Fibroblast of lung (primary cell): ENCODE data around the gene FBXW11. TPM values are rescaled to one million over a fixed set of nuclear protein-coding genes. Genes with fewer than 3 reads are reported as not detected.

Experiments used
- DNase-seq, 2 donors: peaks; one replicate each; pipeline versions ENCODE4 v3.0.0 to v3.0.0-alpha.2; 2010; ENCODE audit warnings: low read depth in 2 of 2
- H2AFZ ChIP-seq: 2 replicates; pipeline ENCODE4 v1.5.1; 2012; ENCODE audit warnings: low read length, control low read depth, inconsistent platforms
- H3K27ac ChIP-seq: 2 replicates; pipeline ENCODE4 v1.5.1; 2011; ENCODE audit warnings: low read length, control low read depth; ENCODE audit not compliant: insufficient read depth
- H3K27me3 ChIP-seq: 2 replicates; pipeline ENCODE4 v1.5.1; 2011; ENCODE audit warnings: mild to moderate bottlenecking, low read length; ENCODE audit not compliant: control insufficient read depth, insufficient read depth
- H3K36me3 ChIP-seq: 2 replicates; pipeline ENCODE4 v1.5.1; 2011; ENCODE audit warnings: low read length; ENCODE audit not compliant: control insufficient read depth, insufficient read depth
- H3K4me1 ChIP-seq: 2 replicates; pipeline ENCODE4 v1.5.1; 2011; ENCODE audit warnings: low read length; ENCODE audit not compliant: control insufficient read depth, insufficient read depth; ENCODE audit errors: extremely low read depth
- H3K4me2 ChIP-seq: 2 replicates; pipeline ENCODE4 v1.5.1; 2011; ENCODE audit warnings: low read length, control low read depth; ENCODE audit not compliant: insufficient read depth; ENCODE audit errors: extremely low read depth
- H3K4me3 ChIP-seq, 4 experiments: fragments of 200-600 bp in 1 of 4; sonication (generic) in 1 of 4; replicated peaks in 1 of 4; 2 replicates each; pipeline ENCODE4 v1.5.1; 2011 to 2016; ENCODE audit warnings: low read length in 4 of 4, low read depth in 3 of 4, mild to moderate bottlenecking in 3 of 4, control low read depth in 2 of 4, inconsistent platforms in 1 of 4, mixed read lengths in 1 of 4; ENCODE audit not compliant: insufficient read depth in 1 of 4; ENCODE audit errors: control extremely low read depth in 1 of 4
- H3K79me2 ChIP-seq: 2 replicates; pipeline ENCODE4 v1.5.1; 2012; ENCODE audit warnings: mild to moderate bottlenecking, low read length, inconsistent platforms; ENCODE audit not compliant: control insufficient read depth, insufficient read depth
- H3K9ac ChIP-seq: 2 replicates; pipeline ENCODE4 v1.5.1; 2011; ENCODE audit warnings: mild to moderate bottlenecking, low read length, control low read depth; ENCODE audit not compliant: insufficient read depth
- H3K9me3 ChIP-seq: 2 replicates; pipeline ENCODE4 v1.5.1; 2012; ENCODE audit warnings: low read depth, low read length; ENCODE audit not compliant: control insufficient read depth, insufficient read depth
- H4K20me1 ChIP-seq: 2 replicates; pipeline ENCODE4 v1.5.1; 2011; ENCODE audit warnings: low read length; ENCODE audit not compliant: control insufficient read depth, insufficient read depth; ENCODE audit errors: extremely low read depth
- EZH2 ChIP-seq: IDR thresholded peaks from 2 replicates; pipeline ENCODE4 v1.5.1; 2012; ENCODE audit warnings: low read length, control low read depth, mild to moderate bottlenecking; ENCODE audit errors: missing control alignments
- polyA plus RNA-seq, 2 donors: library from polyadenylated mRNA; depleted of rRNA in 1 of 2; stranded (reverse) in 1 of 2; unstranded in 1 of 2; fragments of >200 nt; gene quantifications; 2 replicates each; pipeline ENCODE4 v1.2.1, GENCODE V29; 2011 to 2012; ENCODE audit warnings: missing spikeins in 1 of 2
- total RNA-seq: library from RNA; depleted of rRNA; stranded (reverse); fragments of >200 nt; gene quantifications from 2 replicates; pipeline ENCODE4 v1.2.1, GENCODE V29; 2014
- TF ChIP-seq, protein P1 (sequence below), 2 donors: IDR thresholded peaks in 1 of 2; conservative IDR thresholded peaks in 1 of 2; 1 replicate in 1 of 2; 2 replicates in 1 of 2; pipeline ENCODE4 v1.5.1; 2011 to 2012; ENCODE audit warnings: low read length in 2 of 2, control low read depth in 1 of 2, inconsistent platforms in 1 of 2, low read depth in 1 of 2, mild to moderate bottlenecking in 1 of 2

The FBXW11 gene
- total and polyA plus RNA-seq, 2 donors (not counting 1 experiment from before 2014, with no cell fraction given), result 52.6 to 113 TPM

DNA sequence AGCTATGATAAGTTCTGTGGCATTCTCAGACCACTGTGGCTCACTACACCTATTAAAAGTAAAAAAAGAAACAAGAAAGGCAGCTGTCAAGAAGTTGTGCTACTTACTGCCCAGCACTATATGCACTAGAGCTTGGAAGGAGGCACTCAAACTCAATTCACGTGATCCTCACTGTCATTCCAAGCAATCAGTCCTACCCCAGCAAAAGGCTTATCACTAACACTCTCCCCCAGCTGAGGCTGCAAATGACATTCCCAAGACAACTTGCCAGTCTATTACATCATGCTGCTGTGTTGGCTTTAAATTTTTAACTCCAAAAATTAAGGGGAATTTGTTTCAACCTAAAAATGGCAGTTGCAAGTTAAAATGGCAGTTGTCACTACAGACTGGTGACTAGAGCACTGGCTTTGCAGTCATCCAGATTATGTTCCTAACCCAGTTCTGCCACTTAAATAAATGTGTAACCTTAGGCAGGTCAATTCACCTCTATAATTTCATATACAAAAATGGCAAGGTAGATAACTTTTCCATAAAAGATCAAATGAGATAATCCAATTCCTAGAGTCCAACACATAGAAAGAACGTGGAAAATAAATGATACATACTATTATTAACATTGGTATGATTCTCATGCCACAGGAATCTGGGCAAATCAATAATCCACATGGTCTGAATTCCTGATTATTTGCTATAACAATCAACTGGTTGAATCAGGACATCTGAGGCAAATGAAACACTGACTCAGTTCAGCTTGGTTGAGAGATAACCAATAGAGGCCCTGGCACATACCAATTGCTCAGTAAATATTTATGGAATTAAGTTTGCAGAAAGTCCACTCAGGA, 52.4 kb downstream of the FBXW11 start:
- Histone ChIP-seq H3K27me3 (no peaks in the 10 kb centered on the region), H3K4me1 (peaks cover 25% of the 10 kb centered on the region), H2AFZ (no peak overlapping the region), H3K79me2 (peaks cover 72% of the 10 kb centered on the region), H3K4me3 (peak overlapping the region in 3 of 4 experiments; percentile 9 to 16 (median 14)), H3K9ac (no peak overlapping the region), H3K36me3 (no peaks in the 10 kb centered on the region), H3K9me3 (no peaks in the 10 kb centered on the region), H3K27ac (peak overlapping the region; percentile 73), H3K4me2 (peak overlapping the region; percentile 89), H4K20me1 (no peaks in the 10 kb centered on the region)
- TF ChIP-seq, protein P1, sequence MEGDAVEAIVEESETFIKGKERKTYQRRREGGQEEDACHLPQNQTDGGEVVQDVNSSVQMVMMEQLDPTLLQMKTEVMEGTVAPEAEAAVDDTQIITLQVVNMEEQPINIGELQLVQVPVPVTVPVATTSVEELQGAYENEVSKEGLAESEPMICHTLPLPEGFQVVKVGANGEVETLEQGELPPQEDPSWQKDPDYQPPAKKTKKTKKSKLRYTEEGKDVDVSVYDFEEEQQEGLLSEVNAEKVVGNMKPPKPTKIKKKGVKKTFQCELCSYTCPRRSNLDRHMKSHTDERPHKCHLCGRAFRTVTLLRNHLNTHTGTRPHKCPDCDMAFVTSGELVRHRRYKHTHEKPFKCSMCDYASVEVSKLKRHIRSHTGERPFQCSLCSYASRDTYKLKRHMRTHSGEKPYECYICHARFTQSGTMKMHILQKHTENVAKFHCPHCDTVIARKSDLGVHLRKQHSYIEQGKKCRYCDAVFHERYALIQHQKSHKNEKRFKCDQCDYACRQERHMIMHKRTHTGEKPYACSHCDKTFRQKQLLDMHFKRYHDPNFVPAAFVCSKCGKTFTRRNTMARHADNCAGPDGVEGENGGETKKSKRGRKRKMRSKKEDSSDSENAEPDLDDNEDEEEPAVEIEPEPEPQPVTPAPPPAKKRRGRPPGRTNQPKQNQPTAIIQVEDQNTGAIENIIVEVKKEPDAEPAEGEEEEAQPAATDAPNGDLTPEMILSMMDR (conservative IDR thresholded peaks at IDR 0.05 in 1 of 2, IDR thresholded peaks at IDR 0.05 in 1 of 2; ENCODE audit: low read depth in 1 of 2, low read length in 2 of 2), result no peak
- no peak for TF ChIP-seq EZH2
- DNase-seq, result peak; percentile 69 to 91

DNA sequence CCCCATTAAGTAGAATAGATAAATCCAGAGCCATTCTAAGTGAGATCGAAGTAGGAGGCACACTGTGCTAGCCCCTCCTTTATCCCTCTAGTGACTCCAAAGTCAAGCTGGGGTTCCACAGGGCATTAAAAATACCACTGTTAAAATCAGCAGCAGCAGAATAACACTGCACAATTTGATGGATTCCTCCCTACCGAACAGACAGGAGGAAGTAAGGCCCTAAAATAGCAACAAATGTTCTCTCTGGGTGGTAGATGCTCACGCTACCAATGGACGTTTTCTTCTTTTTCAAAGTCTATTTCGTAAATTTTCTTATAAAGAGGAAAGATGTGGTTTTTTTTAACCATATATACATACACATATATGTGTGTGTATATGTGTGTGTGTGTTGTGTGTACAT, 54.4 kb downstream of the FBXW11 start:
- Histone ChIP-seq H3K27ac (no peak overlapping the region), H3K9ac (no peak overlapping the region), H3K4me3 (no peak overlapping the region), H3K27me3 (no peaks in the 10 kb centered on the region), H3K36me3 (no peaks in the 10 kb centered on the region), H3K4me1 (peaks cover 18% of the 10 kb centered on the region), H4K20me1 (no peaks in the 10 kb centered on the region), H2AFZ (no peak overlapping the region), H3K79me2 (peaks cover 66% of the 10 kb centered on the region), H3K4me2 (no peak overlapping the region), H3K9me3 (no peaks in the 10 kb centered on the region)
- no peak for TF ChIP-seq EZH2
- TF ChIP-seq, protein P1 (conservative IDR thresholded peaks at IDR 0.05 in 1 of 2, IDR thresholded peaks at IDR 0.05 in 1 of 2; ENCODE audit: low read depth in 1 of 2, low read length in 2 of 2), result no peak
- no peak for DNase-seq

DNA sequence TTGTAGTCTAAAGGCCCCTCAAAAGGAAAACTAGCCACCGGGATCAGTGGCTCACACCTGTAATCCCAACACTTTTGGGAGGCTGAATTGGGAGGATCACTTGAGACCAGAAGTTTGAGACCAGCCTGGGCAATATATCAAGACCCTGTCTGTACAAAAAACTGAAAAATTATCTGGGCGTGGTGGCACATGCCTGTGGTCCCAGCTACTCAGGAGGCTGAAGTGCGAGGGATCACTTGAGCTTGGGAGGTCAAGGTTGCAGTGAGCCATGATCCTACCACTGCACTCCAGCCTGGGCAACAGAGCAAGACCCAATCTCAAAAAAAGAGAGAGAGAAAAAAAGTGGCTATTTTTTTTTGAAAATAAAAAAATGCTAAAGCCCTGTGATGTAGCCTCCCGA, 55.2 kb downstream of the FBXW11 start:
- no peak for DNase-seq
- Histone ChIP-seq H3K9me3 (no peaks in the 10 kb centered on the region), H2AFZ (no peak overlapping the region), H3K4me2 (no peak overlapping the region), H3K36me3 (no peaks in the 10 kb centered on the region), H3K4me1 (peaks cover 16% of the 10 kb centered on the region), H3K79me2 (peaks cover 67% of the 10 kb centered on the region), H3K9ac (no peak overlapping the region), H3K27me3 (no peaks in the 10 kb centered on the region), H3K27ac (no peak overlapping the region), H4K20me1 (no peaks in the 10 kb centered on the region), H3K4me3 (no peak overlapping the region)
- TF ChIP-seq EZH2, result no peak
- TF ChIP-seq, protein P1 (conservative IDR thresholded peaks at IDR 0.05 in 1 of 2, IDR thresholded peaks at IDR 0.05 in 1 of 2; ENCODE audit: low read depth in 1 of 2, low read length in 2 of 2), result no peak
